Panc1 (cell line): Measurements from ENCODE around the gene COL5A1.

Experiments used
- POLR2AphosphoS5 ChIP-seq: IDR thresholded peaks from 2 replicates; pipeline ENCODE4 v1.6.1; 2012; ENCODE audit warnings: mild to moderate bottlenecking, low read depth, low read length, moderate library complexity
- TF ChIP-seq, protein P1 (sequence below): fragments of 450-650 bp; IDR thresholded peaks from 2 replicates; pipeline ENCODE4 v1.5.1; 2017; ENCODE audit warnings: mild to moderate bottlenecking

DNA sequence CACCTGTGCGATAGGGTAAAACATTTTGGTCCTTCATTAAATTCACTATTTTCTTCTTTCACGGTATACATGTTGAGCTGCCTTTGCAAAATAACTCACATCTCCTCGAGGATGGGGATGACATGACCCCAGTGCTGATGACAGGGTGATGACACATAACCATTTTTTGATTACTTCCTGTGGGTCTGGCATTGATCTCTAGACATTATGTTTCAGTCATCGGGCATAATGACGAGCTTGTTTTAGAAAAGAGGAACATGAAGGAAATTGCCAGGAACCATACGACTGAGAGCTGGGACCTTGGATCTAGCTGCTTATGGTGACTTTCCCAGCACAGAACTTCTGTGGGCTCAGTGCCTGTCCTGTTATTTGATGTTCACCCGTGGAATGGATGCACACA is 25.2 kb downstream of the COL5A1 start:
- no peak for TF ChIP-seq POLR2AphosphoS5
- TF ChIP-seq, protein P1, sequence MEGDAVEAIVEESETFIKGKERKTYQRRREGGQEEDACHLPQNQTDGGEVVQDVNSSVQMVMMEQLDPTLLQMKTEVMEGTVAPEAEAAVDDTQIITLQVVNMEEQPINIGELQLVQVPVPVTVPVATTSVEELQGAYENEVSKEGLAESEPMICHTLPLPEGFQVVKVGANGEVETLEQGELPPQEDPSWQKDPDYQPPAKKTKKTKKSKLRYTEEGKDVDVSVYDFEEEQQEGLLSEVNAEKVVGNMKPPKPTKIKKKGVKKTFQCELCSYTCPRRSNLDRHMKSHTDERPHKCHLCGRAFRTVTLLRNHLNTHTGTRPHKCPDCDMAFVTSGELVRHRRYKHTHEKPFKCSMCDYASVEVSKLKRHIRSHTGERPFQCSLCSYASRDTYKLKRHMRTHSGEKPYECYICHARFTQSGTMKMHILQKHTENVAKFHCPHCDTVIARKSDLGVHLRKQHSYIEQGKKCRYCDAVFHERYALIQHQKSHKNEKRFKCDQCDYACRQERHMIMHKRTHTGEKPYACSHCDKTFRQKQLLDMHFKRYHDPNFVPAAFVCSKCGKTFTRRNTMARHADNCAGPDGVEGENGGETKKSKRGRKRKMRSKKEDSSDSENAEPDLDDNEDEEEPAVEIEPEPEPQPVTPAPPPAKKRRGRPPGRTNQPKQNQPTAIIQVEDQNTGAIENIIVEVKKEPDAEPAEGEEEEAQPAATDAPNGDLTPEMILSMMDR, result no peak
